HL-60 (cell line): ENCODE results near the gene TSPAN31.
A peak's percentile ranks its signal among the peaks of the same experiment; 100 is the strongest.

ENCODE experiments used
- DNase-seq, 2 experiments: peaks; one replicate each; pipeline ENCODE4 v3.0.0-alpha.2; 2010 to 2020; ENCODE audit warnings: low read depth in 1 of 2, low spot score in 1 of 2
- H3K27ac ChIP-seq: fragments of 250-450 bp; sonication (Bioruptor Pico); replicated peaks from 2 replicates; pipeline ENCODE4 v1.5.1; 2020; ENCODE audit warnings: mild to moderate bottlenecking, moderate library complexity
- H3K27me3 ChIP-seq: fragments of 250-450 bp; sonication (Bioruptor Pico); 2 replicates; pipeline ENCODE4 v1.5.1; 2021; ENCODE audit warnings: mild to moderate bottlenecking, moderate library complexity; ENCODE audit not compliant: insufficient read depth, poor library complexity, severe bottlenecking
- H3K4me3 ChIP-seq: replicated peaks from 2 replicates; pipeline ENCODE4 v1.5.1; 2011; ENCODE audit warnings: mild to moderate bottlenecking, control low read depth, low read length; ENCODE audit not compliant: insufficient read depth
- GABPA ChIP-seq: IDR thresholded peaks from 2 replicates; pipeline ENCODE4 v1.6.1; 2012; ENCODE audit warnings: low read depth
- POLR2AphosphoS5 ChIP-seq: IDR thresholded peaks from 2 replicates; pipeline ENCODE4 v1.6.1; 2012; ENCODE audit warnings: low read depth
- SPI1 ChIP-seq: IDR thresholded peaks from 2 replicates; pipeline ENCODE4 v1.6.1; 2012; ENCODE audit warnings: low read depth, mild to moderate bottlenecking, borderline replicate concordance
- TF ChIP-seq, protein P1 (sequence below): IDR thresholded peaks from 2 replicates; pipeline ENCODE4 v1.6.1; 2012; ENCODE audit warnings: low read depth; ENCODE audit not compliant: insufficient replicate concordance
- TF ChIP-seq, protein P2 (sequence below): IDR thresholded peaks from one replicate; pipeline ENCODE4 v1.5.1; 2011; ENCODE audit warnings: low read length, control low read depth, inconsistent platforms; ENCODE audit not compliant: insufficient read depth

TSPAN31 gene

DNA sequence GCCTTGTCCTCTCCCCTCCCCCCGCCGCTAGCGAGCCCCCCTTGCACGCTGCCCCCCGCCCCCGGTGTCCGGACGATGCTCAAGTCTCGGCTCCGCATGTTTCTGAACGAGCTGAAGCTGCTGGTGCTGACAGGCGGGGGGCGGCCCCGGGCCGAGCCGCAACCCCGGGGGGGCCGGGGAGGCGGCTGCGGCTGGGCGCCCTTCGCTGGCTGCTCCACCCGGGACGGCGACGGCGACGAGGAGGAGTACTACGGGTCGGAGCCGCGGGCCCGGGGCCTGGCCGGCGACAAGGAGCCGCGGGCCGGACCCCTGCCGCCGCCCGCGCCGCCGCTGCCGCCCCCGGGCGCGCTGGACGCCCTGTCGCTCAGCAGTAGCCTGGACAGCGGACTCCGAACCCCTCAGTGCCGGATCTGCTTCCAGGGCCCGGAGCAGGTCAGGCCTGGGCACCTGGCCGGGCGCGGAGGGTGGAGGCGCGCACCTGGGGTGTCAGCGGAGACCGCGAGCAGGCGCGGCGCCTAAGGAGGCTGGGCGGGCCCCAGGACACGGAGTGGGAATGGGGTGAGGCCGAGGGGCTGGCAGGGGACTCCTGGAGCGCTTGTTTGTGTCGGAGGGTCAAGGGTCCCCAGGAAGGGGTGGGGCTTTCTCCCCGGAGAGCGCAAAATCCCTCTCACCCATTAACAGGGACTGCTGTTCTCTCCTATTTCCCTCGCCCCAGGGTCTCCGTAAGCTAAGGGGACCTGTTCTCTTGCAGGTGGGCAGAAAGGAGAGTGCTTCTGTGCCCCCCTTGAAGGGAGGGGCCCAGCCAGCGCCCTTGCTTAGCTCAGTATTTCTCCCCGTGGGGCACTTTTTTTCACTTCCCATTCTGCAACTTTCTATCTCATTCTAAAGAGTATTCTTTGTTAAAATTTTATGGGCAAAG is 10.9 kb downstream of the TSPAN31 start:
- DNase-seq, result no peak
- peak; percentile 26; the same call in 1 of the 2 replicates for TF ChIP-seq SPI1
- TF ChIP-seq, protein P1, sequence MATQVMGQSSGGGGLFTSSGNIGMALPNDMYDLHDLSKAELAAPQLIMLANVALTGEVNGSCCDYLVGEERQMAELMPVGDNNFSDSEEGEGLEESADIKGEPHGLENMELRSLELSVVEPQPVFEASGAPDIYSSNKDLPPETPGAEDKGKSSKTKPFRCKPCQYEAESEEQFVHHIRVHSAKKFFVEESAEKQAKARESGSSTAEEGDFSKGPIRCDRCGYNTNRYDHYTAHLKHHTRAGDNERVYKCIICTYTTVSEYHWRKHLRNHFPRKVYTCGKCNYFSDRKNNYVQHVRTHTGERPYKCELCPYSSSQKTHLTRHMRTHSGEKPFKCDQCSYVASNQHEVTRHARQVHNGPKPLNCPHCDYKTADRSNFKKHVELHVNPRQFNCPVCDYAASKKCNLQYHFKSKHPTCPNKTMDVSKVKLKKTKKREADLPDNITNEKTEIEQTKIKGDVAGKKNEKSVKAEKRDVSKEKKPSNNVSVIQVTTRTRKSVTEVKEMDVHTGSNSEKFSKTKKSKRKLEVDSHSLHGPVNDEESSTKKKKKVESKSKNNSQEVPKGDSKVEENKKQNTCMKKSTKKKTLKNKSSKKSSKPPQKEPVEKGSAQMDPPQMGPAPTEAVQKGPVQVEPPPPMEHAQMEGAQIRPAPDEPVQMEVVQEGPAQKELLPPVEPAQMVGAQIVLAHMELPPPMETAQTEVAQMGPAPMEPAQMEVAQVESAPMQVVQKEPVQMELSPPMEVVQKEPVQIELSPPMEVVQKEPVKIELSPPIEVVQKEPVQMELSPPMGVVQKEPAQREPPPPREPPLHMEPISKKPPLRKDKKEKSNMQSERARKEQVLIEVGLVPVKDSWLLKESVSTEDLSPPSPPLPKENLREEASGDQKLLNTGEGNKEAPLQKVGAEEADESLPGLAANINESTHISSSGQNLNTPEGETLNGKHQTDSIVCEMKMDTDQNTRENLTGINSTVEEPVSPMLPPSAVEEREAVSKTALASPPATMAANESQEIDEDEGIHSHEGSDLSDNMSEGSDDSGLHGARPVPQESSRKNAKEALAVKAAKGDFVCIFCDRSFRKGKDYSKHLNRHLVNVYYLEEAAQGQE, result no peak
- peaks cover 3% of the 10 kb centered on the region for H3K27me3 ChIP-seq
- H3K4me3 ChIP-seq, result peak overlapping the region; percentile 68
- no peak overlapping the region for H3K27ac ChIP-seq

DNA sequence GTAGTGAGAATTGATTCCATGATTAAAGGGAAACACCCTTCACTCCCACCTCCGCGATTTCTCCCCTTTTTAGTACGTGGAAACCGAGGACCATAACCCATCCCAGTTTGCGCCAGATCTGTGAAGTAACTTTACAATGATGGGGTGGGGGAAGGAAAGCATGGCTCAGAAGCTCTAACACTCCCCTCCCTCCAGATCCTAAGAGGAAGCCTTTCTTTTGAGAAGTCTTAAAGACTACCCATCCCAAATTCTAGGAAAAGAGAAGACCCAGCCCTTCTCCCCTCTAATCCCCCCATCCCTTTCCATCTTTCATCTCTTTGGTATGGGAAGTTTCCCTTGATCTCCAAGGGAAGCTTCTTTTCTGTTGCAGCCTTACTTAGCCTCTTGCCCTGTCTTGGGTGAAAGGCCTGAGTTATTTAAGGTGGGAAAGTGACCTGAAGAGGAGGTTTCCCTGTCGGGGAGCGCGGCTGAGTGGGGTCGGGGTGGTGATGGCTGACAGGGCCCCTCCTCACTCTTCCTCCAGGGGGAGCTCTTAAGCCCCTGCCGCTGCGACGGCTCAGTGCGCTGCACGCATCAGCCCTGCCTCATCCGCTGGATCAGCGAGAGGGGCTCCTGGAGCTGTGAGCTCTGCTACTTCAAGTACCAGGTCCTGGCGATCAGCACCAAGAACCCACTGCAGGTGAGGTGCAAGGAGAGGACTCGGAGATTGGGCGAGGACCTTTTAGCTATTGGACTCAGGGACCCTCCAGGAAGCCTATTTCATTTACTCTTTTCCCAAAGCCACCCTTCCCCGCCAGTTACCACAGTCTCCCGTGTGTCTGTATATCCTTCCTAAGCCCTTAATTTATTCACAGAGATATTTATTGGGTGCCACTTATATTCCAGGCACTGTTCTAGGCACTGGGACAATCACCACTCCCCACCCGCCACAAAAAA is 11.8 kb downstream of the TSPAN31 start:
- TF ChIP-seq, protein P1, result no peak
- TF ChIP-seq GABPA (no peak; the same call in 1 of the 2 replicates), POLR2AphosphoS5 (no peak), SPI1 (no peak)
- TF ChIP-seq, protein P2, sequence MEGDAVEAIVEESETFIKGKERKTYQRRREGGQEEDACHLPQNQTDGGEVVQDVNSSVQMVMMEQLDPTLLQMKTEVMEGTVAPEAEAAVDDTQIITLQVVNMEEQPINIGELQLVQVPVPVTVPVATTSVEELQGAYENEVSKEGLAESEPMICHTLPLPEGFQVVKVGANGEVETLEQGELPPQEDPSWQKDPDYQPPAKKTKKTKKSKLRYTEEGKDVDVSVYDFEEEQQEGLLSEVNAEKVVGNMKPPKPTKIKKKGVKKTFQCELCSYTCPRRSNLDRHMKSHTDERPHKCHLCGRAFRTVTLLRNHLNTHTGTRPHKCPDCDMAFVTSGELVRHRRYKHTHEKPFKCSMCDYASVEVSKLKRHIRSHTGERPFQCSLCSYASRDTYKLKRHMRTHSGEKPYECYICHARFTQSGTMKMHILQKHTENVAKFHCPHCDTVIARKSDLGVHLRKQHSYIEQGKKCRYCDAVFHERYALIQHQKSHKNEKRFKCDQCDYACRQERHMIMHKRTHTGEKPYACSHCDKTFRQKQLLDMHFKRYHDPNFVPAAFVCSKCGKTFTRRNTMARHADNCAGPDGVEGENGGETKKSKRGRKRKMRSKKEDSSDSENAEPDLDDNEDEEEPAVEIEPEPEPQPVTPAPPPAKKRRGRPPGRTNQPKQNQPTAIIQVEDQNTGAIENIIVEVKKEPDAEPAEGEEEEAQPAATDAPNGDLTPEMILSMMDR, result peak; percentile 94
- Histone ChIP-seq H3K4me3 (peak overlapping the region; percentile 68), H3K27ac (no peak overlapping the region), H3K27me3 (peaks cover 3% of the 10 kb centered on the region)
- DNase-seq, result peak in 1 of 2 experiments; percentile 67

DNA sequence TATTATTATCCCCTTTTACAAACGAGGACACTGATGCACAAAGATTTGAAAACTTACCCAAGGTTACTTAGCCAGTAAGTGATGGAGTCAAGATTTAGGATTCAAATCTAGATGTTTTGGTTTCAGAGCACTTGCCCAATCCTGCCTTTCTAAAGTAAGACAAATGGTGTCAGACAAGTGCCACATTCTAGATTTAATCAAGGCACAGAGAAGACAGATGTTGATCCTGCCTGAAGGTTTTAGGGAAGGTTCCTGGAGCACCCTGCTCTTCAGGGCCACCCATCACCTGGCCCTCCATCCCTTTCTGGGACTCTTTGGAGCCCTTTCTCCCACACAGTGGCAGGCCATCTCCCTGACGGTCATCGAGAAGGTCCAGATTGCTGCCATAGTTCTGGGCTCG is 12.9 kb downstream of the TSPAN31 start:
- H3K27me3 ChIP-seq, result peaks cover 3% of the 10 kb centered on the region
- H3K27ac ChIP-seq, result no peak overlapping the region
- TF ChIP-seq POLR2AphosphoS5 (no peak), GABPA (no peak), SPI1 (no peak)
- TF ChIP-seq, protein P1, result no peak
- TF ChIP-seq, protein P2, result no peak
- DNase-seq, result no peak
- H3K4me3 ChIP-seq, result no peak overlapping the region
